ENCODE data around the gene RXRA. TPM values are rescaled to one million over a fixed set of nuclear protein-coding genes. Genes with fewer than 3 reads are reported as not detected.
"Not testable (repeated sequence)": the region's sequence is repeated elsewhere in the genome, so short reads cannot be mapped to it uniquely, and the experiment has no call there.

RXRA gene
- total and polyA plus RNA-seq, 10 donors = 10.9 to 116 (median 81.0) TPM

DNA sequence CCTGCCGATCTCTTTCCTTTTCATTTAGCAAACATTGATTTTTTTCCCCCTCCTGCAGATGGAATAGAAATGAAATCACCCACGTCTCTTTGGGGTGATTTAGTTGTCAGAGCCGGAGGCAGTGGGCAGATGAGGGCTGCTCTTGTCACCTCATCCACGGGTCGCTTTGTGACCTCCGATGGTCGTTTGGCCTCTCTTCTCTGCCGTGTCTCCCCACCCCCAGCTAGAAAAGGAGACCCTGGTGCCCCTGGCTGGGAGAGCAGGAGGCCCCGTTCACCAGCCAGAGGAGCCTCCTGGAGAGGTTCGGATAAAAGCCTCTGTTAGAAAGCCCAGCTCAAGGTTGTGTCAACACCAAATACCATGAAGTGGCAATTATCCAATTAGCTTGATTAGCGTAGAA, 21.6 kb upstream of the RXRA start:
- intact Hi-C loops (cut with DNase I; ENCODE audit: low total_unique reads) = no loop called here
- TF ChIP-seq POLR2A (IDR thresholded peaks at IDR 0.05) (no peak), POLR2AphosphoS5 (IDR thresholded peaks at IDR 0.05) (no peak)
- TF ChIP-seq, protein P1, sequence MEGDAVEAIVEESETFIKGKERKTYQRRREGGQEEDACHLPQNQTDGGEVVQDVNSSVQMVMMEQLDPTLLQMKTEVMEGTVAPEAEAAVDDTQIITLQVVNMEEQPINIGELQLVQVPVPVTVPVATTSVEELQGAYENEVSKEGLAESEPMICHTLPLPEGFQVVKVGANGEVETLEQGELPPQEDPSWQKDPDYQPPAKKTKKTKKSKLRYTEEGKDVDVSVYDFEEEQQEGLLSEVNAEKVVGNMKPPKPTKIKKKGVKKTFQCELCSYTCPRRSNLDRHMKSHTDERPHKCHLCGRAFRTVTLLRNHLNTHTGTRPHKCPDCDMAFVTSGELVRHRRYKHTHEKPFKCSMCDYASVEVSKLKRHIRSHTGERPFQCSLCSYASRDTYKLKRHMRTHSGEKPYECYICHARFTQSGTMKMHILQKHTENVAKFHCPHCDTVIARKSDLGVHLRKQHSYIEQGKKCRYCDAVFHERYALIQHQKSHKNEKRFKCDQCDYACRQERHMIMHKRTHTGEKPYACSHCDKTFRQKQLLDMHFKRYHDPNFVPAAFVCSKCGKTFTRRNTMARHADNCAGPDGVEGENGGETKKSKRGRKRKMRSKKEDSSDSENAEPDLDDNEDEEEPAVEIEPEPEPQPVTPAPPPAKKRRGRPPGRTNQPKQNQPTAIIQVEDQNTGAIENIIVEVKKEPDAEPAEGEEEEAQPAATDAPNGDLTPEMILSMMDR (IDR thresholded peaks at IDR 0.05 in 8 of 11, conservative IDR thresholded peaks at IDR 0.05 in 3 of 11) = no peak
- Histone ChIP-seq H3K36me3 (no peaks in the 10 kb centered on the region), H3K4me3 (no peak overlapping the region), H3K27ac (no peak overlapping the region), H3K27me3 (replicated peaks in 1 of 7) (peaks cover 0 to 12% (median 0%) of the 10 kb centered on the region in 7 donors), H3K9me3 (no peaks in the 10 kb centered on the region), H3K4me1 (peaks cover 0 to 9% (median 1%) of the 10 kb centered on the region in 6 donors)
- WGBS, 5 donors = 86 to 89% (median 88%) methylated on average over 11 of the region's 11 CpGs
- DNase-seq = peak; percentile 23

DNA sequence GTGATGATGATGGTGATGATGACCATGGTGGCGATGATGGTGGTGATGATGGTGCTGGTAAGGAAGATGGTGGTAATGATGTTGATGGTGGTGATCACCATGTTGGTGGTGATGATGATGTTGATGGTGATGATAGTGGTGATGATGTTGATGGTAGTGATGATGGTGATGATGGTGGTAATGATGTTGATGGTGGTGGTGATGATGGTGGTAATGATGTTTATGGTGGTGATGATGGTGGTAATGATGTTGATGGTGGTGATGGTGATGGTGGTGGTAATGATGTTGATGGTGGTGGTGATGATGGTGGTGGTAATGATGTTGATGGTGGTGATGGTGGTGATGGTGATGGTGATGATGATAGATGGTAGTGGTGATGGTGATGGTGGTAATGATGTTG, 20.7 kb upstream of the RXRA start:
- Histone ChIP-seq H3K27me3 (replicated peaks in 1 of 7) (peaks cover 0 to 12% (median 0%) of the 10 kb centered on the region in 7 donors), H3K9me3 (no peaks in the 10 kb centered on the region), H3K27ac (no peak overlapping the region), H3K36me3 (no peaks in the 10 kb centered on the region), H3K4me1 (peaks cover 0 to 9% (median 1%) of the 10 kb centered on the region in 6 donors), H3K4me3 (no peak overlapping the region)
- intact Hi-C loops (cut with DNase I; ENCODE audit: low total_unique reads) = no loop called here
- DNase-seq = peak; percentile 9
- WGBS, 5 donors = 97 to 100% (median 98%) methylated on average over 1 of the region's 1 CpG
- TF ChIP-seq POLR2AphosphoS5 (IDR thresholded peaks at IDR 0.05) = no peak
- TF ChIP-seq, protein P1 (IDR thresholded peaks at IDR 0.05 in 8 of 11, conservative IDR thresholded peaks at IDR 0.05 in 3 of 11) = no peak
- no peak for TF ChIP-seq POLR2A (IDR thresholded peaks at IDR 0.05)

DNA sequence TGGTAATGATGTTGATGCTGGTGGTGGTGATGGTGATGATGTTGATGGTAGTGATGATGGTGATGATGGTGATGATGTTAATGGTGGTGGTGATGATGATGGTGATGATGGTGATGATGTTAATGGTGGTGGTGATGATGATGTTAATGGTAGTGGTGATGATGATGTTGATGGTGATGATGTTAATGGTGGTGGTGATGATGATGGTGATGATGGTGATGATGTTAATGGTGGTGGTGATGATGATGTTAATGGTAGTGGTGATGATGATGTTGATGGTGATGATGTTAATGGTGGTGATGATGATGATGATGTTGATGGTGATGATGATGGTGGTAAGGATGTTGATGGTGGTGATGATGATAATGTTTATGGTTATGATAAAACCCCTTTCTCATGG, 20.2 kb upstream of the RXRA start:
- DNase-seq; H3K9me3 ChIP-seq; H3K27ac ChIP-seq; H3K4me1 ChIP-seq; H3K36me3 ChIP-seq; intact Hi-C loops (cut with DNase I; ENCODE audit: low total_unique reads); H3K4me3 ChIP-seq: not testable (repeated sequence)
- peaks cover 0 to 12% (median 0%) of the 10 kb centered on the region in 7 donors for H3K27me3 ChIP-seq (replicated peaks in 1 of 7)

DNA sequence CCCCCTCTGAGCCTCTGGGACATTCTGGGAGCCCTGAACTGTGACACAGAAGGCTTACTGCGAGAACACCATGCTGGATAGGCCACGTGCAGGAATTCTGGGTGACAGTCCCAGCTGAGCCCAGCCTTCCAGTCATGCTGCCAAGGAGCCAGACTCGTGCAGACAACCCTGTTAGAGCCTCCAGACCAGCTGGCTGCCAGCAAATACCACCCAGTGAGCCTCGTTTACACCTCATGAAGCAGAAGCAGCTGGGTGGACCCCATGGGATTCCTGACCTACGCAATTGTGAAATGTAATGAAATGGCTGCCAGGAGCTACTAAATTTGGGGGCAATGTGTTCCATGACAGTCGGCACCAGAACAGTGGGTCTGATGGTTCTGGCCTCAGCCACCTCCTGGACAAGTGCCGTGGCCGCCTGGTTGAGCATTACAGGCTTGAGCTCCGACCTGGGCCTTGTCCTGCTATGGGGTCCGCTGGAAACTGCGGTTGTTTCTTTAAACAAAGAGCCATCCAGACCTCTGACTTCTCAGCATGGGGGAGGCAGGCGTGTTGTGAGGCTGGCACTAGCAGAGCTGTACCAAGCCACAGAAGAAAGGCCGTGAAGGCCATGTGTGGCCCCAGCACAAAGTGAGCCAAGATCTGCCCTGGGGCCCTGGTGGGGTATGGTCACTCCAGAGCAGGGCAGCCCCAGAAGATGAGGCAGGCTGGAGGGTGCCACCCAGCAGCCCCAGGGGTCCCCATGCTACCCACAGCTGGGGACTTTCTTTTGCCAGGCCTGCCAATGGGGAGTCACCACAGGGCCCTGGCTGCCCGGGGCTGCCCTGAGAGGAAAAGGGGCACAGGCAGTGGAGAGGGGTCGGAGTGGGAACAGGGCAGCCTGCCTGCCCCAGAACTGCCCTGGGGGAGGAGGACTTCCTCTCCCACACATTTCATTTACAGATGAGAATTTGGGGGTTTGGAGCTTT, 19.3 kb upstream of the RXRA start:
- Histone ChIP-seq H3K4me1 (peaks cover 0 to 1% (median 0%) of the 10 kb centered on the region in 6 donors), H3K4me3 (no peak overlapping the region), H3K27ac (no peak overlapping the region), H3K9me3 (peaks cover 0 to 2% (median 0%) of the 10 kb centered on the region in 8 donors), H3K27me3 (replicated peaks in 1 of 7) (peaks cover 0 to 12% (median 0%) of the 10 kb centered on the region in 7 donors), H3K36me3 (no peaks in the 10 kb centered on the region)
- intact Hi-C loops (cut with DNase I; ENCODE audit: low total_unique reads) = no loop called here
- DNase-seq = peak; percentile 49
- no peak for TF ChIP-seq POLR2AphosphoS5 (IDR thresholded peaks at IDR 0.05)
- TF ChIP-seq, protein P1 (IDR thresholded peaks at IDR 0.05 in 8 of 11, conservative IDR thresholded peaks at IDR 0.05 in 3 of 11) = no peak
- TF ChIP-seq POLR2A (IDR thresholded peaks at IDR 0.05) = no peak
- 85 to 90% (median 86%) methylated on average over 11 to 15 of the region's 15 CpGs for WGBS, 5 donors

Measured in spleen (tissue), 11 donors.